GM18907 (cell line): ENCODE measurements around the gene SEMA5A.

Experiments used
- ATAC-seq: cut with Tn5 transposase; IDR thresholded peaks from one replicate; pipeline ENCODE4 v1.9.1; 2021; ENCODE audit warnings: mild to moderate bottlenecking, moderate library complexity; ENCODE audit not compliant: unreplicated experiment

Gene SEMA5A

GRCh38 chr5:9479361-9479760 lies 66.5 kb downstream of the SEMA5A start:
- ATAC-seq, result no peak

GRCh38 chr5:9477537-9477936 lies 68.3 kb downstream of the SEMA5A start:
- ATAC-seq, result no peak

GRCh38 chr5:9474219-9475002 lies 71.5 kb downstream of the SEMA5A start:
- ATAC-seq, result no peak

- ATAC-seq, result no peak
Measured at GRCh38 chr5:9473624-9474023, 72.3 kb downstream of the SEMA5A start.

- no peak for ATAC-seq
Measured at GRCh38 chr5:9470410-9470809, 75.5 kb downstream of the SEMA5A start.

GRCh38 chr5:9468060-9468388 lies 77.9 kb downstream of the SEMA5A start:
- no peak for ATAC-seq

GRCh38 chr5:9467199-9468059 lies 78.4 kb downstream of the SEMA5A start:
- ATAC-seq, result no peak

- no peak for ATAC-seq
Measured at GRCh38 chr5:9466697-9467096, 79.2 kb downstream of the SEMA5A start.

GRCh38 chr5:9464478-9464877 lies 81.4 kb downstream of the SEMA5A start:
- no peak for ATAC-seq

- peak; percentile 51 for ATAC-seq
Measured at GRCh38 chr5:9462109-9462508, 83.8 kb downstream of the SEMA5A start.

GRCh38 chr5:9460885-9461645 lies 84.8 kb downstream of the SEMA5A start:
- no peak for ATAC-seq

GRCh38 chr5:9456435-9457042 lies 89.3 kb downstream of the SEMA5A start:
- no peak for ATAC-seq

- ATAC-seq, result no peak
Measured at GRCh38 chr5:9455826-9456434, 89.9 kb downstream of the SEMA5A start.

- ATAC-seq, result no peak
Measured at GRCh38 chr5:9454491-9454890, 91.4 kb downstream of the SEMA5A start.

- no peak for ATAC-seq
Measured at GRCh38 chr5:9454012-9454481, 91.8 kb downstream of the SEMA5A start.

- ATAC-seq, result no peak
Measured at GRCh38 chr5:9453480-9454011, 92.3 kb downstream of the SEMA5A start.

- ATAC-seq, result no peak
Measured at GRCh38 chr5:9452181-9452580, 93.7 kb downstream of the SEMA5A start.

GRCh38 chr5:9451037-9451436 lies 94.8 kb downstream of the SEMA5A start:
- no peak for ATAC-seq

GRCh38 chr5:9447691-9448090 lies 98.2 kb downstream of the SEMA5A start:
- no peak for ATAC-seq

- no peak for ATAC-seq
Measured at GRCh38 chr5:9445826-9446388, 100.0 kb downstream of the SEMA5A start.
